Gastrocnemius medialis (tissue), 4 donors: ENCODE results near the gene CCNF. TPM values are rescaled to one million over a fixed set of nuclear protein-coding genes. Genes with fewer than 3 reads are reported as not detected.
A peak's percentile ranks its signal among the peaks of the same experiment; 100 is the strongest.

Source experiments
- ATAC-seq, 2 donors: fragments of 150-250 bp; one replicate each; pipeline ENCODE4 v1.9.1; 2016
- DNase-seq, 2 donors: peaks; one replicate each; pipeline ENCODE4 v3.0.0-alpha.2; 2019
- H3K27ac ChIP-seq, 4 donors: fragments of 200-600 bp; sonication (generic); 1 replicate in 1 of 4; 2 replicates in 3 of 4; pipeline ENCODE4 v1.5.1; 2016 to 2018; ENCODE audit warnings: mild to moderate bottlenecking in 2 of 4, moderate library complexity in 1 of 4
- H3K27me3 ChIP-seq, 3 donors: fragments of 200-600 bp; sonication (generic) in 2 of 3; 1 replicate in 1 of 3; 2 replicates in 2 of 3; pipeline versions ENCODE4 v1.5.1 to v1.6.0; 2016 to 2019; ENCODE audit warnings: mild to moderate bottlenecking in 1 of 3, moderate library complexity in 1 of 3
- H3K36me3 ChIP-seq, 2 donors: fragments of 200-600 bp; sonication (generic) in 1 of 2; one replicate each; pipeline ENCODE4 v1.5.1; 2017 to 2018
- H3K4me1 ChIP-seq, 2 donors: fragments of 200-600 bp; sonication (generic) in 1 of 2; one replicate each; pipeline ENCODE4 v1.5.1; 2016 to 2017; ENCODE audit warnings: mild to moderate bottlenecking in 2 of 2
- H3K4me3 ChIP-seq, 4 donors: fragments of 200-600 bp; sonication (generic) in 3 of 4; 1 replicate in 1 of 4; 2 replicates in 3 of 4; pipeline ENCODE4 v1.5.1; 2016 to 2019; ENCODE audit warnings: mild to moderate bottlenecking in 2 of 4
- H3K9me3 ChIP-seq, 3 donors: fragments of 200-600 bp; sonication (generic) in 2 of 3; 1 replicate in 1 of 3; 2 replicates in 2 of 3; pipeline ENCODE4 v1.5.1; 2016 to 2019
- POLR2A ChIP-seq, 2 donors: fragments of 450-650 bp; IDR thresholded peaks; one replicate each; pipeline ENCODE4 v1.6.1; 2017; ENCODE audit warnings: antibody characterized with exemption in 2 of 2, mild to moderate bottlenecking in 2 of 2, moderate library complexity in 2 of 2
- in situ Hi-C, 4 donors: fragments of 200-750 bp; cut with MboI; loops; one replicate each; pipeline versions ENCODE4 v1.15.0 to v1.8.0; 2017; ENCODE audit warnings: low sequenced_read_pairs in 4 of 4
- intact Hi-C: fragments of 100-400 bp; cut with DNase I; formaldehyde crosslinking; loops from one replicate; pipeline ENCODE4 v1.15.1; 2023; ENCODE audit warnings: low total_unique reads
- total RNA-seq, 4 donors: library from RNA; depleted of rRNA; stranded (reverse); fragments of >200 nt; gene quantifications; one replicate each; pipeline versions ENCODE4 v1.1.0 to v1.2.3, GENCODE V29; 2016
- TF ChIP-seq, protein P1 (sequence below), 5 experiments: fragments of 450-650 bp in 3 of 5; fragments of 200-600 bp in 2 of 5; sonication (generic) in 2 of 5; IDR thresholded peaks in 4 of 5; conservative IDR thresholded peaks in 1 of 5; 1 replicate in 4 of 5; 2 replicates in 1 of 5; pipeline ENCODE4 v1.5.1; 2016 to 2019; ENCODE audit warnings: antibody characterized with exemption in 5 of 5, mild to moderate bottlenecking in 3 of 5, moderate library complexity in 3 of 5

Gene CCNF
- total RNA-seq, 4 donors from 2014 or later, result 1.8 to 3.6 (median 2.4) TPM

DNA sequence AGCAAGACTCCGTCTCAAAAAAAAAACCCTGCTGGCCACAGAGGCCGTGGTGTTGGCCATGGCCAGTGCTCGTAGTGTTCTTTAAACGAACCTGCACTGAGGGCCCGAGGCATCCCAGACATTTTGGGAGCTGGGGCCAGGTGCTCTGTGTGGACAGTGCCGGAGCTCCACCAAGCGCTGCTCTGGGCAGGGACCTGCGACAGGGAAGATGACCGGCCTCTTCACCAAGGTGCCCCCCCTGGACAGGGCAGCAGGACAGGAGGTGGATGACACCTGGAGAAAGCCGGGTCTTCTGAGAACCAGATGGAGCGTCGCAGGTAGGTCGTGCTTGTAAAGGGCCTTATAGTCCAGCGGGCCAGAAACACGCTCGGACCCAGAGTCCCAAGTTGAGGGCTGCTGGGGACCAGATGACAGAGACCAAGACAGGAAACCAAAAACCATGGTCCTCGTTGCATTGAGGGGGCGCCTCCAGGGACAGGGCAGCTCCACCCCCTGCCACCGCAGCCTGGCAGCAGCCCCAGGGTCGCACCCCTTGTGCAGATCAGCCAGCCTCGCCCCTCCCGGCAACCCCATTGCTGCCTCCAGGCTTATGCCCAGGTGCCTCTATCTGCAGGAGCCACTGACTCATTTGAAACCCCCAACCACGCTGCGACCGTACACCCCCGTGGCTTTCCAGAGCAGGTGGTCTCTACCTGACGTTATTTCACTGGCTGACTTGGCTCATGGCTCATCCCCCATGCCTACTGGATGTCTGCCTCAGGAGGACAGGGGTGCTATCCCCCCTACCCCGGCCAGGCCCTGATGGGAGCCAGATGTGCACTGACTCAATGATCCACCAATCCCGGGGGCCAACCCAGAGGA lies 37.6 kb downstream of the CCNF start:
- no peaks in the 10 kb centered on the region for H3K9me3 ChIP-seq
- no peak overlapping the region for H3K27ac ChIP-seq
- peaks cover 21 to 30% (median 27%) of the 10 kb centered on the region in 3 donors for H3K27me3 ChIP-seq
- H3K36me3 ChIP-seq, result no peaks in the 10 kb centered on the region
- ATAC-seq (no peak), DNase-seq (no peak)
- TF ChIP-seq POLR2A (IDR thresholded peaks at IDR 0.05), result no peak
- TF ChIP-seq, protein P1, sequence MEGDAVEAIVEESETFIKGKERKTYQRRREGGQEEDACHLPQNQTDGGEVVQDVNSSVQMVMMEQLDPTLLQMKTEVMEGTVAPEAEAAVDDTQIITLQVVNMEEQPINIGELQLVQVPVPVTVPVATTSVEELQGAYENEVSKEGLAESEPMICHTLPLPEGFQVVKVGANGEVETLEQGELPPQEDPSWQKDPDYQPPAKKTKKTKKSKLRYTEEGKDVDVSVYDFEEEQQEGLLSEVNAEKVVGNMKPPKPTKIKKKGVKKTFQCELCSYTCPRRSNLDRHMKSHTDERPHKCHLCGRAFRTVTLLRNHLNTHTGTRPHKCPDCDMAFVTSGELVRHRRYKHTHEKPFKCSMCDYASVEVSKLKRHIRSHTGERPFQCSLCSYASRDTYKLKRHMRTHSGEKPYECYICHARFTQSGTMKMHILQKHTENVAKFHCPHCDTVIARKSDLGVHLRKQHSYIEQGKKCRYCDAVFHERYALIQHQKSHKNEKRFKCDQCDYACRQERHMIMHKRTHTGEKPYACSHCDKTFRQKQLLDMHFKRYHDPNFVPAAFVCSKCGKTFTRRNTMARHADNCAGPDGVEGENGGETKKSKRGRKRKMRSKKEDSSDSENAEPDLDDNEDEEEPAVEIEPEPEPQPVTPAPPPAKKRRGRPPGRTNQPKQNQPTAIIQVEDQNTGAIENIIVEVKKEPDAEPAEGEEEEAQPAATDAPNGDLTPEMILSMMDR (IDR thresholded peaks at IDR 0.05 in 4 of 5, conservative IDR thresholded peaks at IDR 0.05 in 1 of 5), result peak in 1 of 5 experiments; percentile 7
- H3K4me3 ChIP-seq, result peak overlapping the region; percentile 20 to 59 (median 48)
- intact Hi-C loops, result loop anchor here (1.0 kb wide), 1 partner anchor 15 kb away; no protein-coding TSS in a partner anchor
- in situ Hi-C loops, result no loop called here
- H3K4me1 ChIP-seq, result peaks cover 18 to 33% of the 10 kb centered on the region in 2 donors

DNA sequence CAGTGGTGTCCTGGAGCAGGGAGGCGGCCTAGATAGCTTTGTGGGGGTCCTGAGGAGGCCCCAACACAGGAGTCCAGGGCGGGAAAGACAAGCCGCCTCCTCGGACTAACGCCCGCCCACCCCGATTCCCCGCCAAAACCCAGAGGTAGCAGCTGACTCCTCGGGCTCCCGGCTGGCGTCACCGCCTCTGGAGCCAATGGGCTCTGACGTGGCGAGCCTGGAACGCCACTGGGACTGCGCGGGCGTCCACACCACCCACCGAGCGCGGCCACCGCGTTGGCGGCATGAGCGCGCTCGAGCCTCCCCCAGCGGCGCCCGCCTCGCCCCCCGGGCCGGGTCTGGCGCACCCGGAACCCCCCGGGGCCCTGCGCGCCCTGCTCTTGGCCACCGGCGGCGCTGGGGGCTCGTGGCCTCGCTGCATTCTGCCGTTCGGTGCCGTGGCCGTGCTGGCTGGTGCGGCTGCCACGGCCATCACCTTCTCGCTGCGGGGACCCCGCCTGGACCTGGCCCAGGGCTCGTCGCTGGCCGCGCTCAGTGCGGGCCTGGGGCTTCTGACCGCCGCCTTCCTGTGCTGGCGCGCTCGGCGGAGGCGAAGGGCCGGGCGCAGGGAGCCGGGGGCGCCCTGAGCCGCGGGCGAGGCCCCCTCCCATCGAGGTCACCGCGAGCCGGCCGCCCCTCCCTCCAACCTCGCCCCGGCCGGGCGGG lies 38.4 kb downstream of the CCNF start:
- Histone ChIP-seq H3K27me3 (peaks cover 29 to 38% (median 33%) of the 10 kb centered on the region in 3 donors), H3K4me3 (peak overlapping the region; percentile 37 to 59 (median 48)), H3K36me3 (no peaks in the 10 kb centered on the region), H3K27ac (peak overlapping the region in 1 of 4 donors; percentile 32), H3K9me3 (no peaks in the 10 kb centered on the region), H3K4me1 (peaks cover 20 to 34% of the 10 kb centered on the region in 2 donors)
- DNase-seq (peak; percentile 40 to 72), ATAC-seq (peak; percentile 57 to 62)
- TF ChIP-seq POLR2A (IDR thresholded peaks at IDR 0.05), result peak; percentile 53 to 69
- TF ChIP-seq, protein P1 (IDR thresholded peaks at IDR 0.05 in 4 of 5, conservative IDR thresholded peaks at IDR 0.05 in 1 of 5), result no peak
- in situ Hi-C loops, result no loop called here
- intact Hi-C loops, result loop anchor here (1.0 kb wide), 1 partner anchor 15 kb away; no protein-coding TSS in a partner anchor

DNA sequence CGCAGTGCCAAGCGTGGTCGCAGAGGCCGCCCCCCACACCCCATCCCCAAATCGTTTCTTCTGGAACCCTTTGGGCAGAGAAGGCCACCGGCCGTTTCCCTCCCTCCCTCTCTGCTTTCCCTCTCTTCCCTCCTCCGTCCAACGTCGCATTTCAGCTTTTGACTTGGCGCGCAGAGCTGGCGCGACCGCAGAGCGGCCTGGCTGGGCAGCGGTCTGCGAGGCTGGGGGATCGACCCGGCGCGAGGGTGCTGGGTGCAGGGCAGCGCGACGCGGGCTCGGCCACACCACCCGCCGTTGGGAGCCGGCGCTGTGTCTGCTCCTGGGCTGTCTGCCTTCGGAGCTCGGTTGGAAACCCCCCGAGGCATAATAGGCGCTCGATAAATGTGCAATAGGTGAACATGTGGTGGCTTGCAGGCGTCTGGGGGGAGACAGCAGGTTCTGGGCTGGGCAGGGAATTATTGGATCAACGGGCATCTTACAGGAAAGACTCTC lies 39.0 kb downstream of the CCNF start:
- no peak for DNase-seq
- in situ Hi-C loops, result no loop called here
- H3K27me3 ChIP-seq, result peaks cover 34 to 44% (median 39%) of the 10 kb centered on the region in 3 donors
- no peak for TF ChIP-seq POLR2A (IDR thresholded peaks at IDR 0.05)
- TF ChIP-seq, protein P1 (IDR thresholded peaks at IDR 0.05 in 4 of 5, conservative IDR thresholded peaks at IDR 0.05 in 1 of 5), result no peak
- no peaks in the 10 kb centered on the region for H3K9me3 ChIP-seq
- H3K4me1 ChIP-seq, result peaks cover 20 to 34% of the 10 kb centered on the region in 2 donors
- peak overlapping the region in 1 of 4 donors; percentile 7 for H3K27ac ChIP-seq
- H3K36me3 ChIP-seq, result no peaks in the 10 kb centered on the region
- intact Hi-C loops, result no loop called here
- H3K4me3 ChIP-seq, result peak overlapping the region; percentile 37 to 59 (median 48)
- ATAC-seq, result peak; percentile 29 to 32

DNA sequence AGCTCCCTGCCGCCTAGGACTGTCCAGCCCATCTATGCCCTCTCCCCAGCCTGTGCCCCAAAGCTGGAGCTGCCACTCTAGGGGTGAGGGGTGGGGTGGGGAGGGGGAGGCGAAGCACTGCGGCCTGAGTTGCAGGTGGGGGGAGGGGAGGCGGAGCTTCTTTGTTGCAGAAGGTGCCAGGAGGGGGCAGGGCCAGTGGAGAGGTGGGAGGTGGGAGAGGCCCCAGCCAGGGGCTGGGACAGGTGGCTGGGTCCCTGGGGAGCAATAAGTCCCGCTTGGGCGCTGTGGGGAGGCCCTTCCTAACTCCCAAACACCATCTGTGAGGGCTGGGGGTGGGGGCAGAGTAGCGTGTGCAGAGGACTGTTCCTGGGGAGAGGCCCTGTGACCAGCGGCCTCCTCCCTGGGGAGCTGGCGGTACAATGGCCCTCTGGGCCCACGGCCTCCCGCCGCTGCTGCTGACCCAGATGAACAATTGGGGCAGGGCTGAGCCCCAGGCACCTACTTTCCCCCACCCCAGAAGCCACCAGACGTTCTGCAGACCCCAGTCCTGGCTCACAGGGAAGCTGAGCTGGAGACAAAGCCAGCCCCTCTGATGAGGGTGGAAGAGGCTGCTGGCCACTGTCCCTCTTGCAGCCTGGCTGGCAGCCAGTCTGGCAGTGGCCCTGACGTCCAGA lies 39.6 kb downstream of the CCNF start:
- Histone ChIP-seq H3K4me1 (peaks cover 20 to 34% of the 10 kb centered on the region in 2 donors), H3K9me3 (no peaks in the 10 kb centered on the region), H3K36me3 (no peaks in the 10 kb centered on the region), H3K27me3 (peaks cover 36 to 46% (median 39%) of the 10 kb centered on the region in 3 donors), H3K27ac (peak overlapping the region in 1 of 4 donors; percentile 7), H3K4me3 (peak overlapping the region in 2 of 4 donors; percentile 13 to 47)
- intact Hi-C loops (no loop called here), in situ Hi-C loops (no loop called here)
- DNase-seq (no peak), ATAC-seq (no peak)
- TF ChIP-seq POLR2A (IDR thresholded peaks at IDR 0.05), result no peak
- TF ChIP-seq, protein P1 (IDR thresholded peaks at IDR 0.05 in 4 of 5, conservative IDR thresholded peaks at IDR 0.05 in 1 of 5), result no peak
